Measurements from ENCODE around the gene ACTL8. TPM values are rescaled to one million over a fixed set of nuclear protein-coding genes. Genes with fewer than 3 reads are reported as not detected.

Gene ACTL8
- total RNA-seq, 1 experiment from 2014 or later: not detected

- no peaks in the 10 kb centered on the region for H3K4me1 Mint-ChIP-seq (ENCODE audit: low read depth, unreplicated experiment)
- TF ChIP-seq, protein P1, sequence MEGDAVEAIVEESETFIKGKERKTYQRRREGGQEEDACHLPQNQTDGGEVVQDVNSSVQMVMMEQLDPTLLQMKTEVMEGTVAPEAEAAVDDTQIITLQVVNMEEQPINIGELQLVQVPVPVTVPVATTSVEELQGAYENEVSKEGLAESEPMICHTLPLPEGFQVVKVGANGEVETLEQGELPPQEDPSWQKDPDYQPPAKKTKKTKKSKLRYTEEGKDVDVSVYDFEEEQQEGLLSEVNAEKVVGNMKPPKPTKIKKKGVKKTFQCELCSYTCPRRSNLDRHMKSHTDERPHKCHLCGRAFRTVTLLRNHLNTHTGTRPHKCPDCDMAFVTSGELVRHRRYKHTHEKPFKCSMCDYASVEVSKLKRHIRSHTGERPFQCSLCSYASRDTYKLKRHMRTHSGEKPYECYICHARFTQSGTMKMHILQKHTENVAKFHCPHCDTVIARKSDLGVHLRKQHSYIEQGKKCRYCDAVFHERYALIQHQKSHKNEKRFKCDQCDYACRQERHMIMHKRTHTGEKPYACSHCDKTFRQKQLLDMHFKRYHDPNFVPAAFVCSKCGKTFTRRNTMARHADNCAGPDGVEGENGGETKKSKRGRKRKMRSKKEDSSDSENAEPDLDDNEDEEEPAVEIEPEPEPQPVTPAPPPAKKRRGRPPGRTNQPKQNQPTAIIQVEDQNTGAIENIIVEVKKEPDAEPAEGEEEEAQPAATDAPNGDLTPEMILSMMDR (IDR thresholded peaks at IDR 0.05; ENCODE audit: unreplicated experiment): no peak
These were observed 105.7 kb downstream of the ACTL8 start for GRCh38 chr1:17860812-17861211.

DNA sequence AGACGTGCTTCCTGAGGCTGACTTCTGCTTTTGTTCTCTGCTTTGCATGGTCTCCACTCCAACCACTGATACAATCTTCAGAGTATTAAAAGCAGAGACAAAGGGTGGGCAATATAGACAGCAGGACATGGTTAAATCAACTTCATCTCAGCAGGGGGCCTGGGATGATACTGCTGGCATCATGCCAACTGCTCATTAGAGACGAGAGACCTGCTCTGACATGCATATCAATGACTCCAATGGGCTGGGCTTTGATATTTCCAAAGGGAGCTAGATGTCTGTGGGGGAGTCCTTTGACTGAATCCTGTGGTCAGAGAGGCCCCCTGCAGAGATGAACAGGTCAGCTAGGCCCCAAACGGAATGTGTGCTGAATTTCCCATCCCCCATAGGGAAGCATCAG, 106.6 kb downstream of the ACTL8 start:
- H3K9me3 Mint-ChIP-seq (ENCODE audit: low read depth, unreplicated experiment): no peaks in the 10 kb centered on the region

More at GRCh38 chr1:17860812-17861211, 105.7 kb downstream of the ACTL8 start:
- BruUV-seq (replicated peaks): no TSS peak
- DNase-seq: no peak
- intact Hi-C loops (cut with micrococcal nuclease; ENCODE audit: unreplicated experiment): no loop called here
- no peaks in the 10 kb centered on the region for H3K9me3 Mint-ChIP-seq (ENCODE audit: low read depth, unreplicated experiment)
- H3K27ac Mint-ChIP-seq (ENCODE audit: unreplicated experiment): no peak overlapping the region
- H3K36me3 Mint-ChIP-seq (ENCODE audit: insufficient read depth, unreplicated experiment): no peaks in the 10 kb centered on the region
- H3K4me3 Mint-ChIP-seq (ENCODE audit: low read depth, unreplicated experiment): no peak overlapping the region
- peaks cover 65% of the 10 kb centered on the region for H3K27me3 Mint-ChIP-seq (ENCODE audit: unreplicated experiment)
- CTCF ChIA-PET: no interaction called here

GRCh38 chr1:17862121-17862520, 107.0 kb downstream of the ACTL8 start:
- H3K27ac Mint-ChIP-seq (ENCODE audit: unreplicated experiment): no peak overlapping the region
- no peaks in the 10 kb centered on the region for H3K4me1 Mint-ChIP-seq (ENCODE audit: low read depth, unreplicated experiment)
- H3K4me3 Mint-ChIP-seq (ENCODE audit: low read depth, unreplicated experiment): no peak overlapping the region
- TF ChIP-seq, protein P1 (IDR thresholded peaks at IDR 0.05; ENCODE audit: unreplicated experiment): no peak
- BruUV-seq (replicated peaks): no TSS peak
- peaks cover 52% of the 10 kb centered on the region for H3K27me3 Mint-ChIP-seq (ENCODE audit: unreplicated experiment)
- CTCF ChIA-PET: no interaction called here
- intact Hi-C loops (cut with micrococcal nuclease; ENCODE audit: unreplicated experiment): no loop called here
- no peaks in the 10 kb centered on the region for H3K9me3 Mint-ChIP-seq (ENCODE audit: low read depth, unreplicated experiment)
- no peaks in the 10 kb centered on the region for H3K36me3 Mint-ChIP-seq (ENCODE audit: insufficient read depth, unreplicated experiment)
- DNase-seq: no peak

More for the DNA sequence above, 106.6 kb downstream of the ACTL8 start:
- TF ChIP-seq, protein P1 (IDR thresholded peaks at IDR 0.05; ENCODE audit: unreplicated experiment): no peak
- intact Hi-C loops (cut with micrococcal nuclease; ENCODE audit: unreplicated experiment): no loop called here
- Mint-ChIP-seq H3K4me3 (ENCODE audit: low read depth, unreplicated experiment) (no peak overlapping the region), H3K36me3 (ENCODE audit: insufficient read depth, unreplicated experiment) (no peaks in the 10 kb centered on the region), H3K27ac (ENCODE audit: unreplicated experiment) (no peak overlapping the region), H3K4me1 (ENCODE audit: low read depth, unreplicated experiment) (no peaks in the 10 kb centered on the region), H3K27me3 (ENCODE audit: unreplicated experiment) (peaks cover 56% of the 10 kb centered on the region)
- DNase-seq: no peak
- no TSS peak for BruUV-seq (replicated peaks)
- CTCF ChIA-PET: no interaction called here

DNA sequence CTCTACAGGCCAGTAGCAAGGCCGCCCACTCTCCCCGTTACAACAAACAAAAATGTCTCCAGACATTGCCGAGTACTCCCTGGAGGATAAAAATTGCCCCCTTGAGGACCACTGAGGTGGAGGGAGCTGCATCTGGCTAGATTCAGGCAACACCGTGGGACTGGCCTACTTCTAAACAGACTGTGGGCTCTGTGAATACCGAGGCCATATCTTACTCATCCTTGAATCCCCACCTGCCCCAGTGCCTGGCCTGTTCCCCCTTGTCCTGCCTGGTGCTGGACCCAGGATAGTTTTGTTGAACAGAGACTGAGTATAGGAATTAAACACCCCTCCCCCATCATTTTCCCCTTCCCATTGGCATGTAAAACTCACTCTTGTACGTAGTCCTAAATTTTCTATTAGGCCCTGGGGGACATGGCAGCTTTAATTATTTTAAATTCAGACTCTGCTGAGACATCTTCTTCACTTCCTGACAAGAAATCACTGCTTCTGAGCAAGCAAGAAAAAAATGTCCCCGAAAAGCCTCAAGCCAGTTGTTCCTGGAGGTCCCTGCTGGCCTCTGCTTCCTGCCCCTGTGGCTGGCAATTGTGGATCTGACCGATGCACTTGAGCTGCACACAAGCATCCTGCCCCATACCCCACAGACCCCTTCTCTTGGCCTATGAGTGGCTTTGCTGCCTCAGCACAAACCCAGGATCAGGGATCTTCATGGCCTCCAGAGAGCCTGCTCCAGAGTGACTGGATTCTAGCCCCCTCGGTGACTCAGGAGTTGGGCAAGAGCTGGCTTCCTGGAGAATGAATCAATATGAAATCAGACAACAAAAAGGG, 111.0 kb downstream of the ACTL8 start:
- Mint-ChIP-seq H3K36me3 (ENCODE audit: insufficient read depth, unreplicated experiment) (no peaks in the 10 kb centered on the region), H3K4me1 (ENCODE audit: low read depth, unreplicated experiment) (no peaks in the 10 kb centered on the region)

More for the DNA sequence above, 111.0 kb downstream of the ACTL8 start:
- peak; percentile 43 for DNase-seq
- intact Hi-C loops (cut with micrococcal nuclease; ENCODE audit: unreplicated experiment): no loop called here
- Mint-ChIP-seq H3K4me3 (ENCODE audit: low read depth, unreplicated experiment) (no peak overlapping the region), H3K27me3 (ENCODE audit: unreplicated experiment) (peaks cover 48% of the 10 kb centered on the region), H3K9me3 (ENCODE audit: low read depth, unreplicated experiment) (no peaks in the 10 kb centered on the region), H3K27ac (ENCODE audit: unreplicated experiment) (no peak overlapping the region)
- no TSS peak for BruUV-seq (replicated peaks)
- CTCF ChIA-PET: no interaction called here
- TF ChIP-seq, protein P1 (IDR thresholded peaks at IDR 0.05; ENCODE audit: unreplicated experiment): no peak
